T-cell (primary cell): ENCODE measurements around the gene PCYT2. TPM values are rescaled to one million over a fixed set of nuclear protein-coding genes. Genes with fewer than 3 reads are reported as not detected.
"Not testable (repeated sequence)": the region's sequence is repeated elsewhere in the genome, so short reads cannot be mapped to it uniquely, and the experiment has no call there.

ENCODE experiments used
- ATAC-seq, 4 experiments: fragments of 200-7000 bp in 3 of 4; fragments of 150-1000 bp in 1 of 4; cut with Tn5 transposase; replicated peaks in 1 of 4; 1 replicate in 3 of 4; 2 replicates in 1 of 4; pipeline ENCODE4 v1.10.0; 2021; ENCODE audit warnings: moderate library complexity in 3 of 4, mild to moderate bottlenecking in 2 of 4, moderate number of reproducible peaks in 1 of 4
- CTCF ChIA-PET, 2 donors: fragments of 300-600 bp; sonication (Branson Sonifier 250); formaldehyde crosslinking; loops; one replicate each; lab custom pipeline; 2022; ENCODE audit warnings: antibody characterized with exemption in 2 of 2; lab: Charles Lee
- POLR2A ChIA-PET, 2 donors: fragments of 300-600 bp; sonication (Branson Sonifier 250); formaldehyde crosslinking; loops; one replicate each; lab custom pipeline; 2022; ENCODE audit warnings: antibody characterized with exemption in 2 of 2; lab: Charles Lee
- DNase-seq, 35 experiments: peaks; one replicate each; pipeline versions ENCODE4 v3.0.0 to v3.0.0-alpha.2; 2013 to 2023
- H3K27ac ChIP-seq: one replicate; pipeline ENCODE4 v1.5.1; 2013; ENCODE audit warnings: low read length
- H3K27me3 ChIP-seq, 2 experiments: replicated peaks in 1 of 2; 1 replicate in 1 of 2; 2 replicates in 1 of 2; pipeline versions ENCODE4 v1.6.1 to v1.7.0; 2013; ENCODE audit warnings: low read length in 1 of 2, mixed read lengths in 1 of 2; ENCODE audit not compliant: control insufficient read depth in 2 of 2, insufficient read depth in 2 of 2; ENCODE audit errors: extremely low read depth in 1 of 2
- H3K36me3 ChIP-seq, 2 donors: 1 replicate in 1 of 2; 2 replicates in 1 of 2; pipeline versions ENCODE4 v1.6.1 to v1.7.0; 2013; ENCODE audit warnings: low read length in 1 of 2; ENCODE audit not compliant: control insufficient read depth in 2 of 2, insufficient read depth in 1 of 2; ENCODE audit errors: extremely low read depth in 1 of 2
- H3K4me1 ChIP-seq, 2 experiments: 1 replicate in 1 of 2; 2 replicates in 1 of 2; pipeline versions ENCODE4 v1.6.1 to v1.7.0; 2013; ENCODE audit warnings: low read length in 2 of 2, mixed read lengths in 1 of 2; ENCODE audit not compliant: insufficient read depth in 2 of 2, control insufficient read depth in 1 of 2; ENCODE audit errors: extremely low read depth in 1 of 2
- H3K4me3 ChIP-seq, 2 donors: 1 replicate in 1 of 2; 2 replicates in 1 of 2; pipeline versions ENCODE4 v1.5.1 to v1.7.0; 2013; ENCODE audit warnings: mild to moderate bottlenecking in 2 of 2, low read length in 1 of 2, moderate library complexity in 1 of 2; ENCODE audit not compliant: control insufficient read depth in 1 of 2; ENCODE audit errors: extremely low read depth in 1 of 2
- H3K9me3 ChIP-seq: 2 replicates; pipeline ENCODE4 v1.7.0; 2013
- H3K27ac Mint-ChIP-seq, 2 donors: one replicate each; pipeline ENCODE4 v1.8.0; 2020 to 2021; ENCODE audit warnings: mild to moderate bottlenecking in 2 of 2, mixed read lengths in 2 of 2
- H3K27me3 Mint-ChIP-seq, 2 donors: one replicate each; pipeline ENCODE4 v1.8.0; 2021 to 2022; ENCODE audit warnings: mixed read lengths in 2 of 2
- H3K36me3 Mint-ChIP-seq: one replicate; pipeline ENCODE4 v1.8.0; 2021; ENCODE audit warnings: mixed read lengths
- H3K4me1 Mint-ChIP-seq, 3 donors: one replicate each; pipeline ENCODE4 v1.8.0; 2020 to 2022; ENCODE audit warnings: mixed read lengths in 3 of 3, mild to moderate bottlenecking in 1 of 3
- H3K4me3 Mint-ChIP-seq, 3 donors: one replicate each; pipeline ENCODE4 v1.8.0; 2020 to 2022; ENCODE audit warnings: mild to moderate bottlenecking in 3 of 3, mixed read lengths in 3 of 3, moderate library complexity in 3 of 3
- H3K9me3 Mint-ChIP-seq, 3 donors: one replicate each; pipeline ENCODE4 v1.8.0; 2020 to 2022; ENCODE audit warnings: mixed read lengths in 3 of 3
- WGBS: methylation state at CpG from one replicate; pipeline ENCODE4 v1.1.5; 2013; ENCODE audit warnings: missing lambda C conversion rate; ENCODE audit not compliant: insufficient coverage; 5-methylcytosine and 5-hydroxymethylcytosine counted together
- total RNA-seq, 35 experiments: library from RNA in 6 of 35; stranded (reverse) in 6 of 35; fragments of 120-200 nt in 1 of 35; gene quantifications; one replicate each; pipeline versions ENCODE4 v1.2.1 to v1.2.4 and lab custom pipeline; 2013 to 2026

Gene PCYT2
- total RNA-seq, 5 donors from 2014 or later (not counting 1 experiment from before 2014, with no cell fraction given) = 24.5 to 55.2 (median 48.2) TPM

GRCh38 chr17:81956607-81957589 lies 45.7 kb upstream of the PCYT2 start:
- CTCF ChIA-PET = no interaction called here
- Mint-ChIP-seq H3K4me3 (no peak overlapping the region), H3K27ac (no peak overlapping the region)

GRCh38 chr17:81955756-81956544 lies 44.8 kb upstream of the PCYT2 start:
- H3K36me3 Mint-ChIP-seq = no peaks in the 10 kb centered on the region
- Histone ChIP-seq H3K36me3 (no peaks in the 10 kb centered on the region), H3K27me3 (peaks cover 5 to 53% of the 10 kb centered on the region in 2 experiments), H3K4me1 (peaks cover 9 to 22% of the 10 kb centered on the region in 2 experiments), H3K9me3 (no peaks in the 10 kb centered on the region), H3K4me3 (no peak overlapping the region), H3K27ac (no peak overlapping the region)
- 90% methylated on average over 10 of the region's 13 CpGs for WGBS
- peaks cover 2 to 14% (median 7%) of the 10 kb centered on the region in 3 donors for H3K4me1 Mint-ChIP-seq
- no peak overlapping the region for H3K4me3 Mint-ChIP-seq
- no peak for DNase-seq
- no peak overlapping the region for H3K27ac Mint-ChIP-seq
- ChIA-PET CTCF (interaction anchor here in 1 of 2 donors (0.6 kb wide), 1 partner anchor 284 kb away, joined by 4 read pairs; no protein-coding TSS in a partner anchor), POLR2A (interaction anchor here in 1 of 2 donors (0.6 kb wide), 1 partner anchor 28 kb away, joined by 3 read pairs; no protein-coding TSS in a partner anchor)
- H3K9me3 Mint-ChIP-seq = no peaks in the 10 kb centered on the region
- H3K27me3 Mint-ChIP-seq = peaks cover 0 to 17% of the 10 kb centered on the region in 2 donors
- no peak for ATAC-seq

More at GRCh38 chr17:81956607-81957589, 45.7 kb upstream of the PCYT2 start:
- H3K27me3 Mint-ChIP-seq = peaks cover 0 to 17% of the 10 kb centered on the region in 2 donors
- POLR2A ChIA-PET = no interaction called here
- no peak overlapping the region for H3K4me3 ChIP-seq
- H3K36me3 Mint-ChIP-seq = no peaks in the 10 kb centered on the region
- WGBS = 92% methylated on average over 43 of the region's 45 CpGs
- no peak for DNase-seq
- no peak overlapping the region for H3K27ac ChIP-seq
- ATAC-seq = no peak
- H3K4me1 ChIP-seq = peaks cover 11 to 25% of the 10 kb centered on the region in 2 experiments
- H3K9me3 ChIP-seq = no peaks in the 10 kb centered on the region
- H3K36me3 ChIP-seq = no peaks in the 10 kb centered on the region
- H3K9me3 Mint-ChIP-seq = no peaks in the 10 kb centered on the region
- H3K4me1 Mint-ChIP-seq = peaks cover 2 to 11% (median 4%) of the 10 kb centered on the region in 3 donors
- H3K27me3 ChIP-seq = peaks cover 5 to 57% of the 10 kb centered on the region in 2 experiments

GRCh38 chr17:81955058-81955681 lies 44.0 kb upstream of the PCYT2 start:
- H3K9me3 Mint-ChIP-seq = no peaks in the 10 kb centered on the region
- no peaks in the 10 kb centered on the region for H3K36me3 Mint-ChIP-seq
- 99% methylated on average over 13 of the region's 26 CpGs for WGBS
- no peaks in the 10 kb centered on the region for H3K36me3 ChIP-seq
- peaks cover 0 to 17% of the 10 kb centered on the region in 2 donors for H3K27me3 Mint-ChIP-seq
- H3K4me1 ChIP-seq = peaks cover 6 to 18% of the 10 kb centered on the region in 2 experiments
- ChIA-PET POLR2A (interaction anchor here in 1 of 2 donors (0.6 kb wide), 1 partner anchor 27 kb away, joined by 3 read pairs; no protein-coding TSS in a partner anchor), CTCF (interaction anchor here in 1 of 2 donors (0.6 kb wide), 1 partner anchor 285 kb away, joined by 4 read pairs; no protein-coding TSS in a partner anchor)
- H3K4me1 Mint-ChIP-seq = peaks cover 2 to 17% (median 7%) of the 10 kb centered on the region in 3 donors
- H3K27ac ChIP-seq = no peak overlapping the region
- H3K4me3 Mint-ChIP-seq = no peak overlapping the region
- no peaks in the 10 kb centered on the region for H3K9me3 ChIP-seq
- DNase-seq = no peak
- no peak overlapping the region for H3K4me3 ChIP-seq
- ATAC-seq = no peak
- H3K27me3 ChIP-seq = peaks cover 5 to 48% of the 10 kb centered on the region in 2 experiments
- H3K27ac Mint-ChIP-seq = no peak overlapping the region

GRCh38 chr17:81954131-81955057 lies 43.2 kb upstream of the PCYT2 start:
- no peak overlapping the region for H3K4me3 Mint-ChIP-seq
- ChIA-PET CTCF (no interaction called here), POLR2A (no interaction called here)
- peaks cover 0 to 17% of the 10 kb centered on the region in 2 donors for H3K27me3 Mint-ChIP-seq
- Histone ChIP-seq H3K4me1 (peaks cover 5 to 13% of the 10 kb centered on the region in 2 experiments), H3K27me3 (peaks cover 5 to 44% of the 10 kb centered on the region in 2 experiments), H3K27ac (no peak overlapping the region), H3K36me3 (no peaks in the 10 kb centered on the region), H3K4me3 (no peak overlapping the region), H3K9me3 (no peaks in the 10 kb centered on the region)
- no peak for ATAC-seq
- no peak for DNase-seq
- no peaks in the 10 kb centered on the region for H3K36me3 Mint-ChIP-seq
- H3K9me3 Mint-ChIP-seq = no peaks in the 10 kb centered on the region
- WGBS = 94% methylated on average over 5 of the region's 19 CpGs
- no peak overlapping the region for H3K27ac Mint-ChIP-seq
- peaks cover 2 to 17% (median 7%) of the 10 kb centered on the region in 3 donors for H3K4me1 Mint-ChIP-seq

GRCh38 chr17:81953443-81953842 lies 42.2 kb upstream of the PCYT2 start:
- not testable (repeated sequence) for H3K27ac Mint-ChIP-seq, H3K4me3 Mint-ChIP-seq, ATAC-seq, H3K27ac ChIP-seq, H3K9me3 Mint-ChIP-seq, H3K27me3 Mint-ChIP-seq, H3K9me3 ChIP-seq, H3K36me3 Mint-ChIP-seq, DNase-seq, H3K36me3 ChIP-seq, H3K4me1 ChIP-seq, H3K4me3 ChIP-seq
- POLR2A ChIA-PET = interaction anchor here in 1 of 2 donors (0.6 kb wide), 1 partner anchor 171 kb away, joined by 4 read pairs; no protein-coding TSS in a partner anchor
- peaks cover 2 to 11% (median 7%) of the 10 kb centered on the region in 3 donors for H3K4me1 Mint-ChIP-seq
- H3K27me3 ChIP-seq = peaks cover 2 to 34% of the 10 kb centered on the region in 2 experiments
- CTCF ChIA-PET = interaction anchor here in 1 of 2 donors (0.7 kb wide), 1 partner anchor 84 kb away, joined by 3 read pairs; no protein-coding TSS in a partner anchor
- WGBS = 100% methylated on average over 1 of the region's 5 CpGs
